Activated naive CD8-positive, alpha-beta T cell treated with anti-CD3 and anti-CD28 coated beads, Interleukin-2, amount 50 U/mL, for 16 hours (primary cell): ENCODE data around the gene TPD52L1.
"Not testable (repeated sequence)": the region's sequence is repeated elsewhere in the genome, so short reads cannot be mapped to it uniquely, and the experiment has no call there.

Experiments used
- DNase-seq: peaks from one replicate; pipeline ENCODE4 v3.0.0-alpha.2; 2020; ENCODE audit warnings: low read depth, low spot score

TPD52L1 gene, protein sequence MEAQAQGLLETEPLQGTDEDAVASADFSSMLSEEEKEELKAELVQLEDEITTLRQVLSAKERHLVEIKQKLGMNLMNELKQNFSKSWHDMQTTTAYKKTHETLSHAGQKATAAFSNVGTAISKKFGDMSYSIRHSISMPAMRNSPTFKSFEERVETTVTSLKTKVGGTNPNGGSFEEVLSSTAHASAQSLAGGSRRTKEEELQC

DNA sequence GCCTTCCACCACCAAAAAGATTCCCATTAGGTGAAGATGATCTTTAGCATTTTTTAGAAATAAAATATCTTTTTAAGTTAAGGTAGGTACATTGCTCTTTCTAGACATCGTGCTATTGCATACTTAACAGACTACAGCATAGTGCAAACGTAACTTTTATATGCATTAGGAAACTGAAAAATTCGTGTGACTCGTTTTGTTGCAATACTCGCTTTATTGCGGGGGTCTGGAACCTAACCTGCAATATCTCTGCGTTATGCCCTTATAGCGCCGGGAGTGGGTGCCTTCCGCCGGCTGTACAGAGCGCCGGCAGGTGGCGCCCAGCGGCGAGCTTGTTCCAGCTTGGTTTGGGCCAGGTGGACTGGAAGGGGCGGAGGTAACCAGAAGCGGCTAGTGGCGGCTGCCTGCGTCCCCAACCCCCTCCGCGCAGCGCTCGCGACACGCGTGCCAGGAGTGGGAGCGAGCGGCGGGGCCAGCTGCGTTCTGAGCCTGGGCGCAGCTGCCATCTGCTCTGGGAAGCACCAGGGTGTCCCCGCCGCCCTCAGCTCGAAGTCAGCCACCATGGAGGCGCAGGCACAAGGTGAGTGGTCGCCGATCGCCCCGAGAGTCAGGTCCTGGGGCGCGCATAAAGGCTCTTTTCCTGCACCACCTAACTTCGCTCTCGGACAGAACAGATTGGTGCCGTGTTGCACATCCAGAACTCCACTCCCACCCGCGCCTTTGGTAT lies at the start of gene TPD52L1:
TSS of gene TPD52L1 (plus strand) at position 383 of the 727 bp plus-strand sequence. CDS start at position 562, 179 bp downstream.
- DNase-seq = peak; percentile 3

DNA sequence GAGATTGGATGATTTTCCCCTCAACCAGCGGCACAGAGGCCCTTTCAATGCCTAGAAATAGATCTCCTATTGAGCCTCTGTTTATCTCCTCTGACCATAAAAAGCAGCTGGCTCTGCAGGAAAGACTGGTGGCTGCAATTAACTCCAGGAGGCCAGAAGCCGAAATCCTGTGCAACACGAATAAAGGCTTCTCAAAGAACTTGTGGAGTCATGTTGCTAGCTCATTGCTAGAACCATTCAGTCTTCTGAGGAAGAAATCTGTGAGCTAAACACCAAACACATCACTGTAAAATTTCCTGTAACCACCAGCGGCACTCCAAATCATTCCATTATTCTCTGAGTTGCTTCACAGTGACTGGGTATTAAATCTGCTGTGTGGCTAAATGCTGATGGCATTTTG lies 49.1 kb upstream of the TPD52L1 start:
- no peak for DNase-seq

DNA sequence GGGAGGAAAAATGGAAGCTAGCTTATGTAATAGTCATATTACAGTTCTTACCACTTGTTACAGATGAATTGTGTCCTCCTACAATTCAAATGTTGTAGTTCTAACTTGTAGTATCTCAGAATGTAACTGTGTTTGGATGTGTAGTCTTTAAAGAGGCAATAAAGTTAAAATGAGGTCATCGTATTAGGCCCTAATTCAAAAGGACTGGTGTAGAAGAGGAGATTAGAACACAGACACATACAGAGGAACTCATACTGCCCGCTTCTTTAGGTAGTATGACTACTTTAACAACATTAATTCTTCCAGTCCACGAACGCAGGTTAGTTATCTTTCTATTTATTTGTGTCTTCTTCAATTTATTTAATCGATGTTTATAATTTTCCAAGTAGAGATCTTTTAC lies 46.5 kb upstream of the TPD52L1 start:
- DNase-seq = no peak

DNA sequence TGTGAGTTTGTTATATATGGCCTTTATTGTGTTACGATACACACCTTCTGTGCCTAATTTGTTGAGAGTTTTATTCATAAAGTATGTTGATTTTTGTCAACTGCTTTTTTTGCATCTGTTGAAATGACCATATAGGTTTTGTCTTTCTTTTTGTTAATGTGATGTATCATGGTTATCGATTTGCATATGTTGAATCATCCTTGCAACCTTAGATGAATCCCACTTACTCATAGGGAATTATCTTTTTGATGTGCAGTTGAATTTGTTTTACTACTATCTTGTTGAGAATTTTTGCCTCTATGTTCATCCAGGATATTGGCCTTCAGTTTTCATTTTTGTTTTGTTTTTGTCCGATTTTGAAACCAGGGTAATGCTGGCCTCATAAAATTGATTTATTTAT lies 45.7 kb upstream of the TPD52L1 start:
- no peak for DNase-seq

DNA sequence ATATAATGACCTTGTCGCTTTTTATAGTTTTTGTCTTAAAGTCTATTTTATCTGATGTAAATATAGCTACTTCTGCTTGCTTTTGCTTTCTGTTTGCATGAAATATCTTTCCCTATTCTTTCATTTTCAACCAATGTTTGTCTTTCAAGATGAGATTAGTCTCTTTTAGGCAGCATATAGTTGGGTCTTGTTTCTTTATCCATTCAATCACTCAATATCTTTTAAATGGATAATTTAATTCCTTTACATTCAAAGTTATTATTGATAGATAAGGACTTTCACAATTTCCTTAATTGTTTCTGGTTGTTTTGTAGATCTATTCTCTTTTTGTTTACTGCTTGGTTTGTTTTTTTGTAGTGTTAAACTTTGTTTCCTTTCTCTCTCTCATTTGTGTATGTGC lies 43.5 kb upstream of the TPD52L1 start:
- no peak for DNase-seq

DNA sequence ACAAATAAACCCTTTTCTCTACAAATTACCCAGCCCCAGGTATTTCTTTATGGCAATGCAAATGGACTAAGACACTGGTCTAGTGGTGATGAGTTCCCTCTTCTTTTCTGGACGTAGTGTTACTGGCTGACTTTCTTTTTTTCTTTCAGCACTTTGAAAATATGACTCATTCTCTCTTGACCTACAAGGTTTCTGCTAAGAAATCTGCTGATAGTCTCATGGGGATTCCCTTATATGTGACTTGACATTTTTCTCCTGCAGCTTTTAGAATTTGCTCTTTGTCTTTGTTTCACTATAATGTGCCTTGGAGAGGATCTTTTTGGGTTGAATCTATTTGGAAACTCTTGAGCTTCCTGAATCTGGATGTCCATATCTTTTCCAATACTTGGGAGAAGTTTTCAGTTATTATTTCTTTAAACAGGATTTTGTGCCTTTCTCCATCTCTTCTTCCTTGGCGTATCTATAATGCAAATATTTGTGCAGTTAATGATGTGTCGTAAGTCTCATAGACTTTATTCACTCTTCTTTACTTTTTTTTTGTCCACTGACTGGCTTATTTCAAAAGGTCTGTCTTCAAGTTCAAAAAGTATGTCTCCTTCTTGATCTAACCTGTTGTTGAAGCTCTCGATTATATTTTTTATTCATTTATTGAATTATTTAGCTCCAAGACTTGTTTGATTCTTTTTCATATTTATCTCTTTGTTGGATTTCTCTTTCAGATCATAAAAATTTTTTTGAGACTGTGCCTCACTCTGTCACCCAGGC lies 42.2 kb upstream of the TPD52L1 start:
- DNase-seq = no peak

DNA sequence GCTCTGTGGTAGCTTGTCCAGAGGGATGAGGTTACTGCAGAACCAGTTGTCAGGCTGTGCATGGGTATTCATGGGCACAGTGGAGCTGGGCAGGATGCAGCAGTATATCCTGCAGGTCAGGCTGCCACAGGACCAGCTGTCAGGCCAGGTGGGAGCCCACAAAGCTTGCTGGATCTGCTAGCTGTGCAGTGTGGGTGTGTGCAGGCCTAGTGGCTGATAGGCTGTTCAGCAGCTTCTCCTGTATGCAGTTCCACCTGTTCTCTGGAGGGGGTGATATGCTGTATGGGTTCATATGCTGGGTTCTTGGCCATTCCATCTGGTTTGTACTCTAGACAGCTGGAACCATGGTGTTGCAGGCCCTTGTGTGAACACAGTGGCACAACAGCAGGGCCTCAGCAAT lies 40.6 kb upstream of the TPD52L1 start:
- DNase-seq = no peak

DNA sequence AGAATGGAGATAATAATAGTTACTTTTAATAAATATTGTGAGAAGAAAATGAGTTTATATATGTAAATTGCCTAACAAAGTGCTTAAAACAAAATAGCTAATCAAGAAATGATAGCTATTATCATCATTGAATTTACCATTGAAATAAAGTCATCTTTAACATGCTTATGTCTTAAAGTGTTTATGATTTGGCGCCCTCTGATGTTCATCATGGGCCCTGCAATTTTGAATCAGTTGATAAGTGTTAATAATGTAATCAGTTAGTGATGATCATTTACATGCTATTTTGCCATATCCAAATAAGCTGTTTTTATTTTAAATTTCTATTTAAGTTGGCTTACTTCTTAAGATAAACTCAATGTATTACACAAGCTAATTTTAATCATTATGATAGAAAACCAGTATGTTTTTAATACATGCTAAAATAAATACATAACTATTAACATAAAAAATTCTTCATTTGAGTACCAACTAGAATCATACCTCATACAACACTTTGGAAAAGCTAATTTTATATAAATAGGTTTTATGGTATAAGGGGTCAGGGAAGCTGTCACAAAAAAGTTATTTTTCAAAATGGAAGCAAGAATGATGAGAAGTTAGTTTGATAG lies 39.2 kb upstream of the TPD52L1 start:
- no peak for DNase-seq

DNA sequence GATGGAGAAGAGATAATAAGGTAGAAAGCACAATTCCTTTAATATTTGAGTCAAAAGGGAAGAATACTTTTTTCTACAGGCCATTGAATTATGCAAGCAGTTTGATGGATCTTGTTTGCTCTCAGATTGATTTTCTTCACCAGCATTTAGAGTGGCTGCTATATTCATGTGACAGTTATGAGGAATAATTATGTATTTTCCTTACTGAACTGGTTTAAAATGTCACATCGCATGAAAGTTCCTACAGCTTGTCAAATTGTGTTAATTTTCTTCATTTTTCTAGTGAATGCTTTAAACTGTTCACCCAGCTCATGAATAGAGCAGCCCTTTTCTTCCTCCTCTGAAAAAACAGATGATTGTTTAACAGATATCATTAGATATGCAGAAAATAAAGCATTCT lies 37.4 kb upstream of the TPD52L1 start:
- no peak for DNase-seq

DNA sequence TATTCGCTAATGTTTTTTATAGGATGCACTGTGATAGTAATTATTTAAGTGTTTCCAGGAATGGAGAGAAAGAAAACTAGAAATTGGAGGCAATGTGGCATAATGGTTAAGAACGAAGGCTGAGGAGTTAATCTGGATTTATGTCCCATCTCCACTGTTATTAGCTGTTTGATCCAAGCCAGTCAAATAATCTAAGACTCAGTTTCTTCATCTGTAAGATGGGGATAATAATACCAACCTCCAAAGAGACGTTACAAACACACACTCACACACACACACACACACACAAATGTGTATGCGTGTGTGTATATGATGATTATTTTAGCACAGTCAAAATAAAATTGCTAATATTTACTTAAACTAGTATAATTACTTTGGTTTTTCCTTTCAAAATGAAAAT lies 36.9 kb upstream of the TPD52L1 start:
- no peak for DNase-seq

DNA sequence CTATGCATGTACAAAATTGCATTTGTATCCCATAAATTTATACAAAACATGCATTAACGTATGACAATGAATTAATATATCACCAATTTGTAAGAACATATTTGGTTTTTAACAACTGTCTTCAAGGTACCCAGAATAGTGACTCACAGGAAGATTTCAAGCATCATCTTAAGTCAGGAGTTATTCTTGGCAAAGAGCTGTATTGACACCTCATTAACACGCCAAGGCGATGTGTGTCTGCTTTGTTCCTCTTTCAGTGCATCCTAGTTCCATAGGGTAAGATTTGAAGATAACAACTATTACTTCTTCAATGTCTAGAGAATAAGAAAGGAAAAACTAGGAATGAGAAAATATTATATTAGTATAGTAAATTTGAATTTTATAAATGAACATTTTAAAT lies 35.8 kb upstream of the TPD52L1 start:
- DNase-seq = no peak

DNA sequence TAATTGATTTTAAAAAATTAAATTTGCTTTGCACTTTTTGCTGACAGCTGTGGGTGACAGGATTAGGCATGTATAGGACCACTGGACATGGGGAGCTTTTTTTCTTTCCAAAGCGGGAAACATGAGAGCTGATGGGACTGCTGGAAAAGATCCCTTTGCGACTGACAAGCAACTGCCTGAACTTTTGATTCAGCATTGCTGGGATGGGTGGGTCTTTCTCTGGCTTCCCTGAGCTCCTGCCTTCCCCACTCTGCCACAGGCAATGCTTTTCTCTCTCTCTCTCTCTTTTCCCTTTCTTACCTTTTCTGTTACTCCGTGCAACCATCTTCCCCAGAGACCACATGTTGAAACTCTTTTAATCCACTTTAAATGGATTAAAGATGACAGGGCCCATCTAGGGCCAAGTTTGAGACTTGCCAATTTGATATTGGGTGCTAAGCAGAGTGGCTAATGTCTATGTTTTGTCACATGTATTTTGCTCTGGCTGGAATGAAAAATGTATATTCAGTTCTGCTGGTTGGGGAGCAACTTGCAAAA lies 33.5 kb upstream of the TPD52L1 start:
- DNase-seq = no peak

DNA sequence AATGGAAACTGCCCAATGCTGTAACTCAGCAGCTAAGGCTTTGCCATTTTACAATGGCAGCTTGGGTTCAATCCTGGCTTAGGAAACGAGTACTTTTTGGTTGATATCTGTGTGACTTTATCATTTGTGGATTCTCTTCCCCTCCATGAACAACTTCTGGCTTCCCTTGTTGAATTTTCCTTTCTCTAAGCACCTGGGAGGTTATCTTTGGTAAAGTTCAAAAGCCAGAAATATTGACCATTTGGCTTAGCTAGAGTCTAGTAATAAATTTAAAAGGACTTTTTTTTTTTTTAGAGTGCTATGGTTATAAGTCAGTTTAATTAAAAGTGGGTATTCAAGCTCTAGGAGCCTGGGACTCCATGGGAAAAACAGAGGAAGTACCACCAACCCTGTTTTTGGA lies 31.7 kb upstream of the TPD52L1 start:
- no peak for DNase-seq

DNA sequence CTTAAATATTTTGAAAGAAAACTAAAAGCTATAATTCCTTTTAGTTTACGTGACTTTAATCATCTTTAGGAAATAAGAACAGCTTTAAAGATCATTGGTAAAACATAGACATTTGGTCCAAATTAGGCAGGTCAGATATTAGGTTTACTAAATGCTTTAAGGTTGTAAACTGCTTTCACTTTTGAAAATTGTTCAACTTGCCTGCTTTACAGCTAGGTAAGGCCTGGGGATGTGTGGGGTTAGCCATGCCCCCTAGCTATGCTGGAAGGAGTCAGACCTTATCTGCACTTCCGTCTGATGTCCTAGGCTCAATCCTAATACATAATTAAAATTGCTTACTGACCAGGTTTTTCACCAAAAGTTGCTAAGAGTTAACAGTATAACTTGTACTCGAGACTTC lies 30.5 kb upstream of the TPD52L1 start:
- DNase-seq = no peak

DNA sequence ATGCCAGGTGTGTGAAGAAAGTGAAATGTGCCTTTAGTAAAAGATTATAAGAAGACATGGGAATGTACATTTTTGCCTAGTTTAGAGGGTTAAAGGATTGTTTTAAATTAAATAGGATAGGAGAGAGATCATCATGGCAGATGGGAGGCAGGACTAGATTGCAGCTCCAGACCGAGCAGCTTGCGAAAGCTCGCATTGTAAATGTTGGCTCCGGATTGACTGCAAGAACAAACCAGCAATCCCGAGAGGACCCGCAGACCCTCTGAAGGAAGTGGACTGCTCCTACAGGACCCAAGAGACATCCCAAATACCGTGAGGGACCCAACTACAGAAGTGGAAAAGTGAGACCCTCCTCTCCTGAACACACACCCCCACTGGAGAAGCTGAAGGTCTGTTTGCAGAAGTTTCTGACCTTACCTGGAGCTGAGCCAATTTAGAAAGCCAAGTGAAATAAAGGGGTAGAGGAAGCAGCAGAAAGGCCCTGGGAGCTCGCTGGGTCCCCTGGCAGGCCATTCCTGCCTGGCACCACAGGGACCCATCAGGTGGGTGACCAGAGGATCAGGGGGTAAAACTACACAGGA lies 30.0 kb upstream of the TPD52L1 start:
- DNase-seq = no peak

DNA sequence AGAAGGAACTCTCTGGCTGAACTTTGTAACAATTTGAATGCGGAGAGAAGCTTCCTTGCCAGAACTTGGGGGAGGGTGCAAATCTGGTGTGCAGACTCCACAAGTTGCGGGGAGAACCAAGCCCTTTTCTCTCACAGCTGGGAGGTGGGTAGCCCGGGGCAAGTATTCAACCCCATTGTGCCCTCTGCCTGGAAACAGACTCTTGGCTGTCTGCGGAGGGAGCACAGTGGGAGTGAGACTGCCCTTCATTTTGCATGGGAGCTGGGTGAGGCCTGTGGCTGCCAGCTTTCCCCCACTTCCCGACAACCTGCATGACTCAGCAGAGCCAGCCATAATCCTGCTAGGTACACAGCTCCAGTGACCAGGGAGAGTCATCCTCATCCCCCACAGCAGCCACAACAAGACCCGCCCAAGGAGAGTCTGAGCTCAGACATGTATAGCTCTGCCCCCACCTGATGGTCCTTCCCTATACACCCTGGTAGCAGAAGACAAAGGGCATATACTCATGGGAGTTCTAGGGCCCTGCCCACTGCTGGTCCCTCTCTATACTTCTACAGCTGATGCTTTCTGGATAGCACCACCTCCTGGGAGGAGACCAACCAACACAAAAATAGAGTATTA lies 29.4 kb upstream of the TPD52L1 start:
- no peak for DNase-seq

DNA sequence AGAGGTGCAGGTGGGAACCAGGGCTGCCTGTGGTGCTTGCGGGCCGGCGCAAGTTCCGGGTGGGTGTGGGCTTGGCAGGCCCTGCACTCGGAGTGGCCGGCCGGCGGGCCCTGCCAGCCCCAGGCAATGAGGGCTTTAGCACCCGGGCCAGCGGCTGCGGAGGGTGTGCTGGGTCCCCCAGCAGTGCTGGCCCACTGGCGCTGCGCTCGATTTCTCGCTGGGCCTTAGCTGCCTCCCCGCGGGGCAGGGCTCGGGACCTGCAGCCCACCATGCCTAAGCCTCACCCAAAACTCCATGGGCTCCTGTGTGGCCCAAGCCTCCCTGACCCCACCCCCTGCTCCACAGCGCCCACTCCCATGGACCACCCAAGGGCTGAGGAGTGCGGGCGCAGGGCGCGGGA lies 27.7 kb upstream of the TPD52L1 start:
- DNase-seq = not testable (repeated sequence)

DNA sequence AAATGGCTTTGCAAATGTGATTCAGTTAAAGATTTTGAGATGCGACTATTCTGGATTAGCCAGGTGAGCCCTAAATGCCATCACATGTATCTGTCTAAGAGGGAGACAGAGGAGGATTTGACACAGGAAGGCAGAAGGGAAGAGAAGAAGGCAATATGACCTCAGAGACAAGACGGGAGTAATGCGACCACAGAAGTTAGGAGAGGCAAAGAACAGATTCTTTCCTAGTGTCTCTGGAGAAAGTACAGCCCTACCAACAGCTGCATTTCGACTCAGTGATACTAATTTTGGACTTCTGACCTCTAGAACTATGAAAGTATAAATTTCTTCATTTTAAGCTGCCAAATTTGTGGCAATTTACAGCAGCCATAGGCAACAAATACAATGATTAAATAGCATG lies 24.2 kb upstream of the TPD52L1 start:
- DNase-seq = no peak

DNA sequence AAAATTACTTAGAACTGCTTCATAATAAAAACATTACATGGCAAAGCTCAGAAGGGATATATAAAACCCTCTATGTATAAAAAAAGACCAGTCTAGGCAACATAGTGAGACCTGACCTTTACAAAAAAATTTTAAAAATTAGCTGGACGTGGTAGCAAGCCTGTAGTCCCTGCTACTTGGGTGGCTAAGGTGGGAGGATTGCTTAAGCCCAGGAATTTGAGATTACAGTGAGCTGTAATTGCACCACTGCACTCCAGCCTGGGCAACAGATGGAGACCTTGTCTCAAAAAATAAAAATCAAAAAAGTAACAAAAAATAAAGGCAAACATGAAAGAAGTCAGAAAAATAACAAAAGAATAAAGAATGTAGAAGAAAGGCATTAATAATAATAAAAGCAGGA lies 21.5 kb upstream of the TPD52L1 start:
- DNase-seq = no peak

DNA sequence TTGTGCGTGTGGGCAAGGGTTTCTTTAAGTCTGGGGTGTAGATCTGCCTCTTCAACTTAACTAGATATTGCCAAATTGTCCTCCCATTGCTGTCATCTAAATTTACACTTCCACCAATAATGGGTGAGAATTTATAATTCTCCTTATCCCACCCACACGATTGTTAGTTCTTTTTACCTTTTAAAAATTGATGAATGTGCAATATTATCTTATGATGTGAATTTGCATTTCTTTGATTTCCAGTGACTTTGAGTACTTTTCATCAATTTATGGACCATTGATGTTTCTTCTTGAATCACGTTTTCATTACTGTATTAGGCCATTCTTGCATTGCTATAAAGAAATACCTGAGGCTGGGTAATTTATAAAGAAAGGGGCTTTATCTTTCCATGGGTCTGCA lies 17.2 kb upstream of the TPD52L1 start:
- DNase-seq = no peak

DNA sequence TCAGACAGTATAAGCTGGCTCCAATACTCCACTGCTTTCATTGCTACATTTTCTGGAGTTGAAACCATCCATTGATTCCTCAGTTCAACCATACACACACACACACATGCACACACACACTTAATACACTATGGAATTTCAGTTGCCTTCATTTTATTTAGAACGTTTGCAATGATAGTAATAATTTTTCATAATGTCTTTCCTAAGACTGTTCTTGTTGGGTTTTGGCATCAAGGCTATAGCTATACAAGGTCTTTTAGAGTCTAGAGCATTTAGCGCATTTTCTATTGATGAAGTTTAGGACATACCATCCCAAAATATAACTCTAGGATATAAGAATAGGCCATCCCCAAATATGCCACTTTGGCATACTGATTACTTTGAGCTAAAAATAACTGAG lies 15.5 kb upstream of the TPD52L1 start:
- no peak for DNase-seq
